SH-SY5Y (cell line): ENCODE measurements around the gene CLIC3.

Experiments used
- GATA2 ChIP-seq: IDR thresholded peaks from 2 replicates; pipeline ENCODE4 v1.6.1; 2011; ENCODE audit warnings: mild to moderate bottlenecking, low read depth, low read length
- GATA3 ChIP-seq: IDR thresholded peaks from 2 replicates; pipeline ENCODE4 v1.6.1; 2011; ENCODE audit warnings: low read depth, mild to moderate bottlenecking, low read length, moderate library complexity

GRCh38 chr9:137030006-137030405, 33.6 kb upstream of the CLIC3 start:
- TF ChIP-seq GATA3 (no peak), GATA2 (no peak)
